Ovary (tissue), 9 donors: ENCODE results near the gene FZD8. TPM values are rescaled to one million over a fixed set of nuclear protein-coding genes. Genes with fewer than 3 reads are reported as not detected.

Experiments used
- DNase-seq, 5 donors: peaks; one replicate each; pipeline ENCODE4 v3.0.0-alpha.2; 2019 to 2020
- H3K27ac ChIP-seq, 2 donors: fragments of 200-600 bp; one replicate each; pipeline versions ENCODE4 v1.5.1 to v1.8.0; 2019 to 2022
- H3K27me3 ChIP-seq: fragments of 200-600 bp; one replicate; pipeline ENCODE4 v1.8.0; 2022
- H3K36me3 ChIP-seq: fragments of 200-600 bp; sonication (generic); one replicate; pipeline ENCODE4 v1.5.1; 2019
- H3K4me1 ChIP-seq: one replicate; pipeline ENCODE4 v1.8.1; 2013; ENCODE audit warnings: mild to moderate bottlenecking, moderate library complexity; ENCODE audit not compliant: insufficient read depth
- H3K4me3 ChIP-seq: fragments of 200-600 bp; sonication (generic); one replicate; pipeline ENCODE4 v1.5.1; 2017
- H3K9me3 ChIP-seq, 2 donors: fragments of 200-600 bp in 1 of 2; sonication (generic) in 1 of 2; one replicate each; pipeline versions ENCODE4 v1.5.1 to v1.8.1; 2013 to 2019; ENCODE audit warnings: mild to moderate bottlenecking in 1 of 2, moderate library complexity in 1 of 2
- EP300 ChIP-seq: sonication (generic); formaldehyde crosslinking; IDR thresholded peaks from one replicate; pipeline ENCODE4 v1.6.1; 2017; ENCODE audit warnings: antibody characterized with exemption
- POLR2A ChIP-seq: fragments of 450-650 bp; IDR thresholded peaks from one replicate; pipeline ENCODE4 v1.6.1; 2017; ENCODE audit warnings: antibody characterized with exemption, mild to moderate bottlenecking, moderate library complexity
- WGBS, 3 donors: extraction: QIAGEN DNeasy Blood & Tissue Kit in 1 of 3; methylation state at CpG; one replicate each; pipeline versions ENCODE4 v1.1.5 to v1.1.7; 2013 to 2017; 5-methylcytosine and 5-hydroxymethylcytosine counted together
- intact Hi-C, 4 donors: fragments of 100-400 bp; cut with DNase I; formaldehyde crosslinking; loops; one replicate each; pipeline versions ENCODE4 v1.11.0 to v1.15.1; 2022 to 2023
- polyA plus RNA-seq, 2 donors: library from polyadenylated mRNA; stranded (reverse); fragments of 200-250 nt in 1 of 2; fragments of 350-450 nt in 1 of 2; fragmentation: Illumina TruSeq in 1 of 2; extraction: RNeasy Lipid Tissue Mini Kit (QIAGEN cat#74804) in 1 of 2; gene quantifications; one replicate each; pipeline ENCODE4 v1.2.3, GENCODE V29; 2013 to 2014
- total RNA-seq, 7 donors: library from RNA; depleted of rRNA in 2 of 7; stranded (reverse); fragments of >200 nt in 2 of 7; fragmentation: NEBNext Ultra II Directional in 3 of 7; extraction: Animal tissue kit (Norgen Biotek cat#: 25700) in 3 of 7; gene quantifications; one replicate each; pipeline versions ENCODE4 v1.1.0 to v1.2.4, GENCODE V29; 2016 to 2023
- TF ChIP-seq, protein P1 (sequence below), 3 donors: fragments of 450-650 bp in 2 of 3; fragments of 200-600 bp in 1 of 3; IDR thresholded peaks; one replicate each; pipeline versions ENCODE4 v1.5.1 to v1.8.0; 2016 to 2022; ENCODE audit warnings: antibody characterized with exemption in 3 of 3, mild to moderate bottlenecking in 1 of 3
- donor health status: DM: no; HTN: no; CAD: no; lungs with moderate emphysema.
- donor health status: DM: no; HTN: no; CAD: no.
- donor health status: Bipolar disorder and iron deficiency.
- donor health status: DM: yes; HTN: yes; CAD: no.
- donor health status: DM: no; HTN: no; CAD: no.
- donor health status: DM: yes; HTN: yes; CAD: no.

The FZD8 gene
- total and polyA plus RNA-seq, 9 donors = 1.4 to 14.9 (median 3.4) TPM

DNA sequence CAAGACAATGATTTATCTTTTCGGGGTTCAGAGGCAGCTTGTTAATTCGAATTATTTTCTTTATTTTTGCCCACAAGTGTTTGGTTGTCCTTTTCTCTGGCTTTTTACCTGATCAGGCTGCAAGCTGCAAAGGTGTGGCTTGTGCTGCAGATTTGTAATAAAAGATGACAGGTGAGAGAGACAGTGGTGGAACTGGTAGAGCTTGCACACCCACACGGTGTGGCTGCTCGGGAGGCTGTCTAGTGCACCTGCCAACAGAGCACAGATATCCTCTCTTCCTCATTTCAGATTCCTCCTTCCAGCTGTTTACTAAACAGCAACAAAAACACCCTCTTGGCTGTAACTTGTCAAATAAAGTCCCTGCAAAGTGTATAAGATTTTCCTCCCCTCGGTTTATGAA, 27.8 kb downstream of the FZD8 start:
- Histone ChIP-seq H3K27ac (no peak overlapping the region), H3K4me1 (no peaks in the 10 kb centered on the region), H3K4me3 (no peak overlapping the region), H3K36me3 (no peaks in the 10 kb centered on the region), H3K27me3 (no peaks in the 10 kb centered on the region), H3K9me3 (peaks cover 0 to 4% of the 10 kb centered on the region in 2 donors)
- no peak for DNase-seq
- intact Hi-C loops = no loop called here
- WGBS, 3 donors = 34 to 47% (median 42%) methylated on average over 5 of the region's 5 CpGs
- no peak for TF ChIP-seq EP300
- no peak for TF ChIP-seq POLR2A
- TF ChIP-seq, protein P1, sequence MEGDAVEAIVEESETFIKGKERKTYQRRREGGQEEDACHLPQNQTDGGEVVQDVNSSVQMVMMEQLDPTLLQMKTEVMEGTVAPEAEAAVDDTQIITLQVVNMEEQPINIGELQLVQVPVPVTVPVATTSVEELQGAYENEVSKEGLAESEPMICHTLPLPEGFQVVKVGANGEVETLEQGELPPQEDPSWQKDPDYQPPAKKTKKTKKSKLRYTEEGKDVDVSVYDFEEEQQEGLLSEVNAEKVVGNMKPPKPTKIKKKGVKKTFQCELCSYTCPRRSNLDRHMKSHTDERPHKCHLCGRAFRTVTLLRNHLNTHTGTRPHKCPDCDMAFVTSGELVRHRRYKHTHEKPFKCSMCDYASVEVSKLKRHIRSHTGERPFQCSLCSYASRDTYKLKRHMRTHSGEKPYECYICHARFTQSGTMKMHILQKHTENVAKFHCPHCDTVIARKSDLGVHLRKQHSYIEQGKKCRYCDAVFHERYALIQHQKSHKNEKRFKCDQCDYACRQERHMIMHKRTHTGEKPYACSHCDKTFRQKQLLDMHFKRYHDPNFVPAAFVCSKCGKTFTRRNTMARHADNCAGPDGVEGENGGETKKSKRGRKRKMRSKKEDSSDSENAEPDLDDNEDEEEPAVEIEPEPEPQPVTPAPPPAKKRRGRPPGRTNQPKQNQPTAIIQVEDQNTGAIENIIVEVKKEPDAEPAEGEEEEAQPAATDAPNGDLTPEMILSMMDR (IDR thresholded peaks at IDR 0.05) = no peak

DNA sequence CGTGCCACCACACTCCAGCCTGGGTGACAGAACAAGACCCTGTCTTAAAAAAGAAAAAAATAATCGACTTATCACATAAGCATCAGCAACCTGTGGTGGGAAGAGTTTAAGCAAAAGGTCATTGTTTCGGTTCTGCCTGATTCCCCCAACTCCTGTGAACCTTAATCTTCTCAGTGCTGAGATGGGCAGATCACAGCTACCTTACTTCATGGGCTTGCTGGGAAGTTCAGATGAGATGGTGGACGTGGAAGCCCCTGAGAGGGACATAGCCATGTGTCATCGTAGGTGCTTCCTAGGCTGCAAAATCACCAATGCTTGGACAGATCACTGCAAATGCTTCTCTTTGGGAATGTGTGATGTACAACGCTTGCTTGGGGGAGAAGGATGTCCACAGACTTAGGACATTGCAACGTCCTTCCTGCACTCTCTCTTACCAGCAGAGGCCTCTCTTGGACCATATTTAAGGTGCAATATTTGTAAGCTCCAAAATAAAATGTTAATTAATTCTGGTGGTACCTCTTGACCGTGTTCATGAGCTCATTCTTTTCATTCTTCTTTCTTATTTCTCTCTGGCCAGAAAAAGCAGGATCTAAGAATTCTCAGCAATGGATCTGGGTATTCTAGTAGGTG, 28.4 kb downstream of the FZD8 start:
- intact Hi-C loops = no loop called here
- H3K4me3 ChIP-seq = no peak overlapping the region
- TF ChIP-seq EP300 (no peak), POLR2A (no peak)
- TF ChIP-seq, protein P1 (IDR thresholded peaks at IDR 0.05) = no peak
- H3K27me3 ChIP-seq = no peaks in the 10 kb centered on the region
- 46 to 56% (median 53%) methylated on average over 8 of the region's 8 CpGs for WGBS, 3 donors
- H3K36me3 ChIP-seq = no peaks in the 10 kb centered on the region
- H3K4me1 ChIP-seq = no peaks in the 10 kb centered on the region
- peaks cover 0 to 4% of the 10 kb centered on the region in 2 donors for H3K9me3 ChIP-seq
- no peak for DNase-seq
- no peak overlapping the region for H3K27ac ChIP-seq

DNA sequence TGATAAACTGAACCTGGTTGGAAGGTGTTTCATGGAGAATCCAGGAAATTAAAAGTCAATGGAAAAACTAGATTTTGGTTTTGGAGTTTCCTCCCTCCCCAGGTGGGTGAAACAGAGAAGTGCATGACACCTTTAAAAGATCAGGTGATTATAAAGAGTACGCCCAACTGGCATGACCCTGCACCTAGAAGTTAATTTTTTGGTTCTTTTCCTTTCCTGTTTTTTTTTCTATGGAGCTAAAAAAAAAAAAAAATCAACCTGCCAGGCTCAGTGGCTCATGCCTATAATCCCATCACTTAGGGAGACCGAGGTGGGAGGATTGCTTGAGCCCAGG, 29.0 kb downstream of the FZD8 start:
- WGBS, 3 donors = 63 to 83% (median 76%) methylated on average over 2 of the region's 2 CpGs
- Histone ChIP-seq H3K27ac (no peak overlapping the region), H3K4me3 (no peak overlapping the region), H3K9me3 (peaks cover 0 to 4% of the 10 kb centered on the region in 2 donors), H3K36me3 (no peaks in the 10 kb centered on the region), H3K27me3 (no peaks in the 10 kb centered on the region), H3K4me1 (no peaks in the 10 kb centered on the region)
- no peak for DNase-seq
- TF ChIP-seq EP300 (no peak), POLR2A (no peak)
- TF ChIP-seq, protein P1 (IDR thresholded peaks at IDR 0.05) = no peak
- intact Hi-C loops = no loop called here

DNA sequence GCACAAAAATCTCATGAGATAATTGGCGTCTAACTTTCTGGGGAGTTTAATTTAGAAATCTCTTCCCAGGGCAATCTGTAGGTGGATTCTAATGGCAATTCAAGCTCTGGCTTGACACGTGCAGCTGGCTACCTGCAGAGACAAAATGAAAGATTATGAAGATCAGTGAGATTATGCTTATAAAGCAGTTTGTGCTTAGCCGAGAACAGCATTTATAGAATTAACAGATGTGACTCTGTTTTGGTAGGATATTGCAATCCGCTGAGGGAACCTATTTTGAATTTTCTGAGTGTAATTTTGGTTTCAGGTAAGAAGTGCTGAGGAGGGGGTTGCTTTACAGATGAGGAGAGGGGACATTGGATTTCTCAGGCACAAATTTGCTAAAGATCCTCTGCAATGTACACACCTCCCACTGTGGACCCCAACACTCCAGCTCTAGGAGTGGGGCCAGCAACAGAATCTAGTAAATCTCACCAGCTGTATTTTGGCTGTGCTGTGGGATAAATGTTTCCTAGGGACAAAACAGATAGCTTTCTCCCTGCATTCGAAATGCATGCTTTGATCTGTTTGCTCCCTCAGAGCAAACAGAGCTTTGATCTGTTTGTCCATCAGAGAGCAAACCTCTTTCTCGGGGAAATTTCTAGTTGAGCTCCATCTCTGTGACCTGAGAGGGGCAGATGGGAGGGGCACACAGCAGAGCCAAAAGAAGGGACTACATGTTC, 29.6 kb downstream of the FZD8 start:
- no peaks in the 10 kb centered on the region for H3K36me3 ChIP-seq
- H3K27me3 ChIP-seq = no peaks in the 10 kb centered on the region
- no peak for TF ChIP-seq POLR2A
- TF ChIP-seq, protein P1 (IDR thresholded peaks at IDR 0.05) = no peak
- no peak for TF ChIP-seq EP300
- DNase-seq = no peak
- no peak overlapping the region for H3K27ac ChIP-seq
- no peaks in the 10 kb centered on the region for H3K4me1 ChIP-seq
- intact Hi-C loops = no loop called here
- WGBS, 3 donors = 32 to 47% (median 35%) methylated on average over 6 of the region's 6 CpGs
- no peak overlapping the region for H3K4me3 ChIP-seq
- H3K9me3 ChIP-seq = peaks cover 0 to 4% of the 10 kb centered on the region in 2 donors
